EL (cell line): ENCODE measurements around the gene TPMT.
A peak's percentile ranks its signal among the peaks of the same experiment; 100 is the strongest.
"Not testable (repeated sequence)": the region's sequence is repeated elsewhere in the genome, so short reads cannot be mapped to it uniquely, and the experiment has no call there.

Experiments used
- DNase-seq: peaks from one replicate; pipeline ENCODE4 v3.0.0-alpha.2; 2016

TPMT gene

GRCh38 chr6:18154507-18155149 is at the start of gene TPMT:
TPMT (minus strand) TSS chr6:18155077; CDS start chr6:18149127, 5,950 bp downstream.
- no peak for DNase-seq

- DNase-seq: no peak
Observed at GRCh38 chr6:18203786-18204185, 48.9 kb upstream of the TPMT start.

GRCh38 chr6:18192026-18192425 is 37.1 kb upstream of the TPMT start:
- DNase-seq: no peak

GRCh38 chr6:18189196-18189595 is 34.3 kb upstream of the TPMT start:
- no peak for DNase-seq

GRCh38 chr6:18187701-18188100 is 32.8 kb upstream of the TPMT start:
- no peak for DNase-seq

GRCh38 chr6:18186540-18187250 is 31.8 kb upstream of the TPMT start:
- no peak for DNase-seq

GRCh38 chr6:18186033-18186432 is 31.2 kb upstream of the TPMT start:
- DNase-seq: no peak

GRCh38 chr6:18185624-18186023 is 30.7 kb upstream of the TPMT start:
- DNase-seq: no peak

- DNase-seq: no peak
Observed at GRCh38 chr6:18183766-18184165, 28.9 kb upstream of the TPMT start.

- DNase-seq: no peak
Observed at GRCh38 chr6:18182568-18182967, 27.7 kb upstream of the TPMT start.

GRCh38 chr6:18179770-18180356 is 25.0 kb upstream of the TPMT start:
- DNase-seq: no peak

- DNase-seq: no peak
Observed at GRCh38 chr6:18178960-18179615, 24.2 kb upstream of the TPMT start.

GRCh38 chr6:18177286-18177965 is 22.5 kb upstream of the TPMT start:
- DNase-seq: no peak

- DNase-seq: not testable (repeated sequence)
Observed at GRCh38 chr6:18176198-18176597, 21.3 kb upstream of the TPMT start.

GRCh38 chr6:18171871-18172270 is 17.0 kb upstream of the TPMT start:
- DNase-seq: no peak

- no peak for DNase-seq
Observed at GRCh38 chr6:18168264-18168663, 13.4 kb upstream of the TPMT start.

- peak; percentile 19 for DNase-seq
Observed at GRCh38 chr6:18166312-18167036, 11.6 kb upstream of the TPMT start.

- no peak for DNase-seq
Observed at GRCh38 chr6:18165751-18166150, 10.9 kb upstream of the TPMT start.

GRCh38 chr6:18162401-18162800 is 7.5 kb upstream of the TPMT start:
- DNase-seq: no peak

- DNase-seq: no peak
Observed at GRCh38 chr6:18161431-18161830, 6.6 kb upstream of the TPMT start.

GRCh38 chr6:18160911-18161310 is 6.0 kb upstream of the TPMT start:
- DNase-seq: no peak

- peak; percentile 48 for DNase-seq
Observed at GRCh38 chr6:18155864-18156421, 1.1 kb upstream of the TPMT start.
